GM13976 (cell line): ENCODE measurements around the gene ROPN1L.
A peak's percentile ranks its signal among the peaks of the same experiment; 100 is the strongest.

Experiments
- DNase-seq: peaks from one replicate; pipeline ENCODE4 v3.0.0; 2012; ENCODE audit warnings: low spot score
- CTCF ChIP-seq: IDR thresholded peaks from 2 replicates; pipeline ENCODE4 v1.5.1; 2012; ENCODE audit warnings: borderline replicate concordance, mild to moderate bottlenecking; ENCODE audit not compliant: insufficient read depth; ENCODE audit errors: extremely low read depth, missing control alignments, control extremely low read depth
- in situ Hi-C: fragments of 300-500 bp; cut with MboI; formaldehyde crosslinking; loops from one replicate; pipeline ENCODE4 v1.12.0; 2022; ENCODE audit warnings: low sequenced_read_pairs, mixed read lengths, inconsistent platforms; ENCODE audit not compliant: unreplicated experiment

Gene ROPN1L

GRCh38 chr5:10418654-10419345 is 22.9 kb upstream of the ROPN1L start:
- no peak for DNase-seq
- TF ChIP-seq CTCF: no peak
- in situ Hi-C loops: loop anchor here (10.0 kb wide), 1 partner anchor 144 kb away; no protein-coding TSS in a partner anchor

GRCh38 chr5:10420468-10420867 is 21.2 kb upstream of the ROPN1L start:
- no peak for TF ChIP-seq CTCF
- DNase-seq: no peak
- in situ Hi-C loops: no loop called here

- no peak for DNase-seq
- no peak for TF ChIP-seq CTCF
- in situ Hi-C loops: no loop called here
Measured at GRCh38 chr5:10420932-10421331, 20.7 kb upstream of the ROPN1L start.

GRCh38 chr5:10421896-10422691 is 19.6 kb upstream of the ROPN1L start:
- no peak for TF ChIP-seq CTCF
- in situ Hi-C loops: no loop called here
- DNase-seq: no peak

GRCh38 chr5:10423022-10423421 is 18.7 kb upstream of the ROPN1L start:
- in situ Hi-C loops: no loop called here
- TF ChIP-seq CTCF: no peak
- no peak for DNase-seq

- no peak for DNase-seq
- TF ChIP-seq CTCF: peak; percentile 23
- in situ Hi-C loops: no loop called here
Measured at GRCh38 chr5:10424124-10424731, 17.5 kb upstream of the ROPN1L start.
